ENCODE results near the gene HPSE. TPM values are rescaled to one million over a fixed set of nuclear protein-coding genes. Genes with fewer than 3 reads are reported as not detected.

Gene HPSE
- total RNA-seq, 1 experiment from 2014 or later, result 5.1 TPM

GRCh38 chr4:83258461-83258860 lies 76.2 kb downstream of the HPSE start:
- CTCF ChIA-PET, result no interaction called here
- TF ChIP-seq CTCF (IDR thresholded peaks at IDR 0.05; ENCODE audit: unreplicated experiment), result no peak
- Mint-ChIP-seq H3K9me3 (ENCODE audit: low read depth, unreplicated experiment) (no peaks in the 10 kb centered on the region), H3K4me1 (ENCODE audit: low read depth, unreplicated experiment) (peaks cover 13% of the 10 kb centered on the region), H3K36me3 (ENCODE audit: insufficient read depth, unreplicated experiment) (peaks cover 6% of the 10 kb centered on the region), H3K4me3 (ENCODE audit: low read depth, unreplicated experiment) (no peak overlapping the region), H3K27me3 (ENCODE audit: unreplicated experiment) (no peaks in the 10 kb centered on the region), H3K27ac (ENCODE audit: unreplicated experiment) (no peak overlapping the region)
- intact Hi-C loops (cut with micrococcal nuclease; ENCODE audit: unreplicated experiment), result loop anchor here (5.0 kb wide), 1 partner anchor 146 kb away; the partner anchor contains the start of gene PLAC8
- DNase-seq, result no peak
- BruUV-seq (replicated peaks), result no TSS peak

GRCh38 chr4:83257811-83258210 lies 76.8 kb downstream of the HPSE start:
- intact Hi-C loops (cut with micrococcal nuclease; ENCODE audit: unreplicated experiment), result loop anchor here (5.0 kb wide), 1 partner anchor 146 kb away; the partner anchor contains the start of gene PLAC8
- no TSS peak for BruUV-seq (replicated peaks)
- H3K27me3 Mint-ChIP-seq (ENCODE audit: unreplicated experiment), result no peaks in the 10 kb centered on the region
- CTCF ChIA-PET, result no interaction called here
- DNase-seq, result no peak
- H3K9me3 Mint-ChIP-seq (ENCODE audit: low read depth, unreplicated experiment), result no peaks in the 10 kb centered on the region
- H3K4me1 Mint-ChIP-seq (ENCODE audit: low read depth, unreplicated experiment), result peaks cover 13% of the 10 kb centered on the region
- H3K27ac Mint-ChIP-seq (ENCODE audit: unreplicated experiment), result no peak overlapping the region
- peaks cover 6% of the 10 kb centered on the region for H3K36me3 Mint-ChIP-seq (ENCODE audit: insufficient read depth, unreplicated experiment)
- H3K4me3 Mint-ChIP-seq (ENCODE audit: low read depth, unreplicated experiment), result no peak overlapping the region
- no peak for TF ChIP-seq CTCF (IDR thresholded peaks at IDR 0.05; ENCODE audit: unreplicated experiment)

GRCh38 chr4:83255584-83255983 lies 79.1 kb downstream of the HPSE start:
- TF ChIP-seq CTCF (IDR thresholded peaks at IDR 0.05; ENCODE audit: unreplicated experiment), result no peak
- BruUV-seq (replicated peaks), result no TSS peak
- Mint-ChIP-seq H3K4me1 (ENCODE audit: low read depth, unreplicated experiment) (peaks cover 13% of the 10 kb centered on the region), H3K27me3 (ENCODE audit: unreplicated experiment) (no peaks in the 10 kb centered on the region), H3K36me3 (ENCODE audit: insufficient read depth, unreplicated experiment) (peaks cover 6% of the 10 kb centered on the region), H3K4me3 (ENCODE audit: low read depth, unreplicated experiment) (no peak overlapping the region), H3K9me3 (ENCODE audit: low read depth, unreplicated experiment) (no peaks in the 10 kb centered on the region), H3K27ac (ENCODE audit: unreplicated experiment) (no peak overlapping the region)
- no peak for DNase-seq
- intact Hi-C loops (cut with micrococcal nuclease; ENCODE audit: unreplicated experiment), result loop anchor here (5.0 kb wide), 1 partner anchor 143 kb away; the partner anchor contains the start of gene PLAC8
- CTCF ChIA-PET, result no interaction called here

- Mint-ChIP-seq H3K27me3 (ENCODE audit: unreplicated experiment) (no peaks in the 10 kb centered on the region), H3K4me1 (ENCODE audit: low read depth, unreplicated experiment) (peaks cover 7% of the 10 kb centered on the region), H3K27ac (ENCODE audit: unreplicated experiment) (no peak overlapping the region), H3K4me3 (ENCODE audit: low read depth, unreplicated experiment) (no peak overlapping the region), H3K9me3 (ENCODE audit: low read depth, unreplicated experiment) (no peaks in the 10 kb centered on the region), H3K36me3 (ENCODE audit: insufficient read depth, unreplicated experiment) (peaks cover 6% of the 10 kb centered on the region)
- no TSS peak for BruUV-seq (replicated peaks)
- intact Hi-C loops (cut with micrococcal nuclease; ENCODE audit: unreplicated experiment), result loop anchor here (2.0 kb wide), 1 partner anchor 178 kb away; no protein-coding TSS in a partner anchor
- TF ChIP-seq CTCF (IDR thresholded peaks at IDR 0.05; ENCODE audit: unreplicated experiment), result peak; percentile 34
- CTCF ChIA-PET, result no interaction called here
- peak; percentile 69 for DNase-seq
Observed at GRCh38 chr4:83252782-83253405, 81.8 kb downstream of the HPSE start.
